Hepatocyte (in vitro differentiated cells): ENCODE data around the gene RPH3AL. TPM values are rescaled to one million over a fixed set of nuclear protein-coding genes. Genes with fewer than 3 reads are reported as not detected.

Experiments used
- DNase-seq: peaks from one replicate; pipeline ENCODE4 v3.0.0-alpha.2; 2016; ENCODE audit warnings: low spot score
- H2AFZ ChIP-seq: fragments of 200-600 bp; sonication (generic); 2 replicates; pipeline ENCODE4 v1.6.0; 2016; ENCODE audit warnings: antibody characterized with exemption, mild to moderate bottlenecking
- H3K27ac ChIP-seq: fragments of 200-600 bp; sonication (generic); 2 replicates; pipeline ENCODE4 v1.5.1; 2016; ENCODE audit warnings: mild to moderate bottlenecking
- H3K27me3 ChIP-seq: fragments of 200-600 bp; sonication (generic); 2 replicates; pipeline ENCODE4 v1.6.1; 2016
- H3K36me3 ChIP-seq: fragments of 200-600 bp; sonication (generic); replicated peaks from 2 replicates; pipeline ENCODE4 v1.5.1; 2016; ENCODE audit warnings: low read depth; ENCODE audit not compliant: insufficient read depth
- H3K4me1 ChIP-seq: fragments of 200-600 bp; sonication (generic); 2 replicates; pipeline ENCODE4 v1.5.1; 2016; ENCODE audit warnings: mild to moderate bottlenecking, moderate library complexity; ENCODE audit not compliant: insufficient read depth
- H3K4me2 ChIP-seq: fragments of 200-600 bp; sonication (generic); 2 replicates; pipeline ENCODE4 v1.6.0; 2016
- H3K4me3 ChIP-seq: fragments of 200-600 bp; sonication (generic); 2 replicates; pipeline ENCODE4 v1.5.1; 2016; ENCODE audit warnings: mild to moderate bottlenecking
- H3K79me2 ChIP-seq: fragments of 200-600 bp; sonication (generic); 2 replicates; pipeline ENCODE4 v1.6.0; 2017; ENCODE audit warnings: mild to moderate bottlenecking
- H3K9me2 ChIP-seq: fragments of 200-600 bp; sonication (generic); replicated peaks from 2 replicates; pipeline ENCODE4 v1.6.0; 2017; ENCODE audit warnings: mild to moderate bottlenecking; ENCODE audit not compliant: insufficient read depth
- H3K9me3 ChIP-seq: fragments of 200-600 bp; sonication (generic); 2 replicates; pipeline ENCODE4 v1.5.1; 2016; ENCODE audit warnings: low read depth, mild to moderate bottlenecking
- H4K20me1 ChIP-seq: fragments of 200-600 bp; sonication (generic); 2 replicates; pipeline ENCODE4 v1.6.0; 2016; ENCODE audit warnings: mild to moderate bottlenecking; ENCODE audit not compliant: insufficient read depth, poor library complexity, severe bottlenecking
- EZH2 ChIP-seq: fragments of 200-600 bp; sonication (generic); IDR thresholded peaks from 2 replicates; pipeline ENCODE4 v1.6.1; 2016; ENCODE audit warnings: antibody characterized with exemption, mild to moderate bottlenecking, borderline replicate concordance
- EZH2phosphoT487 ChIP-seq: fragments of 200-600 bp; sonication (generic); IDR thresholded peaks from one replicate; pipeline ENCODE4 v1.6.1; 2018; ENCODE audit warnings: antibody characterized with exemption, mild to moderate bottlenecking, low read depth, moderate library complexity; ENCODE audit not compliant: unreplicated experiment, severe bottlenecking
- WGBS: methylation state at CpG from one replicate; pipeline ENCODE4 v1.1.6; 2016; ENCODE audit warnings: low lambda C conversion rate; ENCODE audit errors: missing lambda C conversion rate; 5-methylcytosine and 5-hydroxymethylcytosine counted together
- polyA plus RNA-seq: library from polyadenylated mRNA; unstranded; fragments of >200 nt; fragmentation: Nextera tagmentation; extraction: Ambion mirVana; gene quantifications from 2 replicates; pipeline ENCODE4 v1.2.1, GENCODE V29; 2016
- total RNA-seq: library from RNA; depleted of rRNA; stranded (reverse); fragments of >200 nt; gene quantifications from 2 replicates; pipeline ENCODE4 v1.2.3, GENCODE V29; 2014
- TF ChIP-seq, protein P1 (sequence below): fragments of 200-600 bp; sonication (generic); IDR thresholded peaks from 2 replicates; pipeline ENCODE4 v1.5.1; 2016; ENCODE audit warnings: antibody characterized with exemption, mild to moderate bottlenecking; ENCODE audit not compliant: poor library complexity

The RPH3AL gene
- total and polyA plus RNA-seq, 2 experiments from 2014 or later, result 7.0 to 7.6 TPM

DNA sequence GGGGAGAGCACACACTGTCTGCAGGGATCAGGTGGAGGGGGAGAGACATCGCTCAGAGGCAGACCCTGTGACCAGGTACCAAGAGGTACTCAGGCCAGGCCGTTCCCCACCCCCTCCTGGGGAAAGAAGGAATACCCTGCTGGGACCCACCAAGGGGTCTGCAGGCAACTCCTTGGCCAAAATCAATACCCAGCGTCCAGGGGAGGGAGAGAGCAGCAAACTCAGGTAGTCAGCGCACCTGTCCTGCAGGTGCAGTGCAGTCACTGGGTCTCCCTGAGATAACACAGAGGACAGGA, 113.7 kb downstream of the RPH3AL start:
- no peaks in the 10 kb centered on the region for H3K36me3 ChIP-seq
- no peaks in the 10 kb centered on the region for H4K20me1 ChIP-seq
- H2AFZ ChIP-seq, result no peak overlapping the region
- DNase-seq, result no peak
- 89% methylated on average over 4 of the region's 4 CpGs for WGBS
- TF ChIP-seq, protein P1, sequence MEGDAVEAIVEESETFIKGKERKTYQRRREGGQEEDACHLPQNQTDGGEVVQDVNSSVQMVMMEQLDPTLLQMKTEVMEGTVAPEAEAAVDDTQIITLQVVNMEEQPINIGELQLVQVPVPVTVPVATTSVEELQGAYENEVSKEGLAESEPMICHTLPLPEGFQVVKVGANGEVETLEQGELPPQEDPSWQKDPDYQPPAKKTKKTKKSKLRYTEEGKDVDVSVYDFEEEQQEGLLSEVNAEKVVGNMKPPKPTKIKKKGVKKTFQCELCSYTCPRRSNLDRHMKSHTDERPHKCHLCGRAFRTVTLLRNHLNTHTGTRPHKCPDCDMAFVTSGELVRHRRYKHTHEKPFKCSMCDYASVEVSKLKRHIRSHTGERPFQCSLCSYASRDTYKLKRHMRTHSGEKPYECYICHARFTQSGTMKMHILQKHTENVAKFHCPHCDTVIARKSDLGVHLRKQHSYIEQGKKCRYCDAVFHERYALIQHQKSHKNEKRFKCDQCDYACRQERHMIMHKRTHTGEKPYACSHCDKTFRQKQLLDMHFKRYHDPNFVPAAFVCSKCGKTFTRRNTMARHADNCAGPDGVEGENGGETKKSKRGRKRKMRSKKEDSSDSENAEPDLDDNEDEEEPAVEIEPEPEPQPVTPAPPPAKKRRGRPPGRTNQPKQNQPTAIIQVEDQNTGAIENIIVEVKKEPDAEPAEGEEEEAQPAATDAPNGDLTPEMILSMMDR, result no peak
- no peak for TF ChIP-seq EZH2phosphoT487
- TF ChIP-seq EZH2, result no peak
- H3K4me2 ChIP-seq, result no peak overlapping the region
- no peak overlapping the region for H3K4me3 ChIP-seq
- no peak overlapping the region for H3K27ac ChIP-seq
- H3K27me3 ChIP-seq, result no peaks in the 10 kb centered on the region
- no peaks in the 10 kb centered on the region for H3K4me1 ChIP-seq
- no peaks in the 10 kb centered on the region for H3K79me2 ChIP-seq
- no peaks in the 10 kb centered on the region for H3K9me2 ChIP-seq
- H3K9me3 ChIP-seq, result no peaks in the 10 kb centered on the region

DNA sequence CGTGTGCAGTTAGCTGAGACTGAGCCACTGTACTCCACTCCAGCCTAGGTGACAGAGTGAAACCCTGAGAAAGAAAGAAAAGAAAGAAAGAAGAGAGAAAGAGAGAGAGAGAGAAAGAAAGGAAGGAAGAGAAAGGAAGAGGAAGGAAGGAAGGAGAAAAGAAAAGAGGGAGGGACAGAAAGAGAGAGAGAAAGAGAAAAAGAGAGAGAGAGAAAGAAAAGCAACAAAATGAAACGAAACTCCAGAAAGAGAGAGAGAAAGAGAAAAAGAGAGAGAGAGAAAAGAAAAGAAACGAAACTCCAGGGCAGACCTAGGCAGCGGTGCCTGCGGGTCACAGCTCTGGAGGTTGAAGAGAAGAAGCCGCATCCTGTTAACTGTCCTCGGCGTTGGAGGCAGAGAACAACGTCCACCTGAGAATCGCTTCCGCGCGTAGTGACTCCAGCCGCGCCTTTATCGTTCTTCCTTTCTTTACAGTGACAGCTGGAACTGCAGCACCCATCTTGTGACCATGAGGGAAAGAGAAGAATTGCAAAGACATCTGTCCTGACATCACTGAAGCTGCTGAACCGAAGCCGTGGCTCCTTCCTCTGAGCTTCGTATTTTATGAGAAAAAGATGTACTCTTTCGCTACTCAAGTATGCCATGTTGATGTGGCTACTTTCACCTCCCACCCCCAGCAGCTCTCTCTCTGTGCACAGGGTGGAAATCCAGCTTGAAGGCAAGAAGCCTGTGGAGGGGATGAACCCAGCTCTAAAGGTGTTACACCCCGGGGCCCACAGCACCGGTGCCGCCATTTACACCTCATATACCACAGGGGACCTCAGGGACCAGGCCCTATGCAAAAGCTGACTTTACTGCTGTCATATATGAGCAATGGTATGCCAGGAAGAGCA, 114.3 kb downstream of the RPH3AL start:
- TF ChIP-seq EZH2 (no peak), EZH2phosphoT487 (no peak)
- TF ChIP-seq, protein P1, result no peak
- H3K9me3 ChIP-seq, result no peaks in the 10 kb centered on the region
- no peaks in the 10 kb centered on the region for H3K9me2 ChIP-seq
- no peaks in the 10 kb centered on the region for H3K4me1 ChIP-seq
- no peak for DNase-seq
- H3K4me3 ChIP-seq, result no peak overlapping the region
- no peaks in the 10 kb centered on the region for H4K20me1 ChIP-seq
- H2AFZ ChIP-seq, result no peak overlapping the region
- WGBS, result 89% methylated on average over 23 of the region's 23 CpGs
- no peaks in the 10 kb centered on the region for H3K27me3 ChIP-seq
- H3K4me2 ChIP-seq, result no peak overlapping the region
- H3K27ac ChIP-seq, result no peak overlapping the region
- H3K36me3 ChIP-seq, result no peaks in the 10 kb centered on the region
- no peaks in the 10 kb centered on the region for H3K79me2 ChIP-seq

- H3K4me3 ChIP-seq, result no peak overlapping the region
- H3K4me1 ChIP-seq, result no peaks in the 10 kb centered on the region
- no peaks in the 10 kb centered on the region for H3K79me2 ChIP-seq
- H3K27ac ChIP-seq, result no peak overlapping the region
- no peak overlapping the region for H2AFZ ChIP-seq
- DNase-seq, result no peak
- no peak overlapping the region for H3K4me2 ChIP-seq
- H3K36me3 ChIP-seq, result no peaks in the 10 kb centered on the region
- no peaks in the 10 kb centered on the region for H4K20me1 ChIP-seq
- H3K9me3 ChIP-seq, result no peaks in the 10 kb centered on the region
- H3K27me3 ChIP-seq, result no peaks in the 10 kb centered on the region
- 78% methylated on average over 8 of the region's 8 CpGs for WGBS
- no peak for TF ChIP-seq EZH2phosphoT487
- TF ChIP-seq EZH2, result no peak
- TF ChIP-seq, protein P1, result no peak
- no peaks in the 10 kb centered on the region for H3K9me2 ChIP-seq
These were observed 115.1 kb downstream of the RPH3AL start for GRCh38 chr17:237406-237955.
